Activated gamma-delta T cell treated with anti-CD3 and anti-CD28 coated beads, Interleukin-2, amount 50 U/mL, for 16 hours (primary cell): ENCODE data around the gene LBHD2.

Experiments used
- DNase-seq: peaks from one replicate; pipeline ENCODE4 v3.0.0-alpha.2; 2020; ENCODE audit warnings: low read depth

LBHD2 gene

DNA sequence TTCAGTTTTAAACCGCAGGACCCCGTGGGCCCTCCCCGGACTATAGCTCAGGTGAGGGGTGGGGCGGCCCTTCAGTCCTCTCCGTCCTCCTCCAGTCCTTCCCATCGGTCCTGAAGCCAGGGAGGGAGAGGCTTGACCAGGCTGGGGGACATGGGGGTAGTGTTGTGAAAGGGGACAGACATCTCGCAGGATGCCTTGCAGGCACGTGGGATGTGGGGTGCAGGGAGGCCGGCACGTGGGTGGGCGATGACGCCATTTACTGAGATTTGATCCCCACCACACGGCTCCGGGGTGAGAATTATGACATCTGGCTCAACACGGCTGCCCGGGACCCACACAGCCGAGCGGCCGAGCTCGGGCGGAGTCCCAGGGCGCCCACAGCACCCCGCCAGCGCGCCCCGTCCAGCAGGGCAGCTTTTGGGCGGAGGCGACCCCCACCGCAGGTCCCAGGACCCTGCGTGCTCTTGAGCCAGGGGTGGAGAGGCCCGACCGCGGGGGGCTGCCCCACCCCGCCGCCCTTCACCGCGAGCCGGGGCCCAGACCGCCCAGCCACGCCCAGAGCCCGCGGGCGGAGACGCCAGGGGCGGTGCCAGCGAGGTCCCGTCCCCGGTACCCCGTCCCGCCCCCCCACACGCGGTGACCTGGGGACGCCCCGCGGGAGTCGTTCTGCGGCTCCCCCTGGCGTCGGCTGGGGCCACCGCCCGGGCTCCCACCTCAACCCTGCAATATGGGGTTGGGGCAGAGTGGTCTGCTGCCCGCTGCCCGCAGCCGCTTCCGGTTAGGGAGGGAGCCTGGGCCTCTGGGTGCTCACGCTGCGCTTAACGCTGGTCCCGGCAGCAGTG is 7.3 kb downstream of the LBHD2 start:
- peak; percentile 63 for DNase-seq

DNA sequence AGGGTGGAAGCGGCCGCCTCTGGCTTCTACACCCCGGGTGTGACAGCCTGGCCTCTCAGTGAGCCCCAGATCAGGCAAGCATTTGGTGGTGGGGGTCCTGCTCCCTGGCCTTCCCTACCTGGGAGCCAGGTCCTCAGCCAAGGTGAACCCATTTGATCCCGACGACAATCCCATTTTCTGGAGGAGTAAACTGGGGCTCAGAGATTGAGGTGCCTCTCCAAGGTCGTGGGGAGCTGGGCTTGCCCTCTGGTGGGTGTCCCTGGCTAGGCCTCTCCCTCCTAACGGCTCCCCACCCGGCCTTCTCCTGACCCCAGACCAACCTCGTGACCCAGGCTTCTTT is 7.8 kb downstream of the LBHD2 start:
- DNase-seq, result no peak

DNA sequence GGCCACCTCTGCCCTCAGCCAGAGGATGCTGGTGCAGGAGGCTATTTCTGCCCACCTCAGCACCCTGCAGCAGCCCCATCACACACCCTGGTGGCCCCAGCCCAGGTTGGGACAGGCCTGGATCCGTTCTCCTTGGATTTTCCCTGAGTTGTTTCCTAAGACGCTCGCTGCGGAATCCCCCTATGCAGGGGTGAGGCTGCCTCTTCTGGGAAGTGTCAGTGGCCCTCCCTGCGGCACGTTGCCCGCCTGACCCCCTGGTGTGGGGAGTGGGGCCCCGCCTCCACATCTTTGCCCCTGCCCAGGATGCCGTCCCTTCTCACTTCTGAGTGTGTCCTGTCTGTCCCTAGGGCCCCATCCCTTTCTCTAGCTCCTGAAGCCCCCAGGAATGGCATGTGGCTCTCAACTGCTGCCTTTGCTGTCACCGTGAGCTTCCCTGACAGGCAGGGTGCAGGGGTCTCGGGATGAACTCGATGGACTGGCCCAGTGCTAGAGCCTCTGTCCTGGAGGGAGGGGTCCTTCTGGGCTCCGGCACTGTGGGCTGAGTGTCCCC is 9.9 kb downstream of the LBHD2 start:
- no peak for DNase-seq

DNA sequence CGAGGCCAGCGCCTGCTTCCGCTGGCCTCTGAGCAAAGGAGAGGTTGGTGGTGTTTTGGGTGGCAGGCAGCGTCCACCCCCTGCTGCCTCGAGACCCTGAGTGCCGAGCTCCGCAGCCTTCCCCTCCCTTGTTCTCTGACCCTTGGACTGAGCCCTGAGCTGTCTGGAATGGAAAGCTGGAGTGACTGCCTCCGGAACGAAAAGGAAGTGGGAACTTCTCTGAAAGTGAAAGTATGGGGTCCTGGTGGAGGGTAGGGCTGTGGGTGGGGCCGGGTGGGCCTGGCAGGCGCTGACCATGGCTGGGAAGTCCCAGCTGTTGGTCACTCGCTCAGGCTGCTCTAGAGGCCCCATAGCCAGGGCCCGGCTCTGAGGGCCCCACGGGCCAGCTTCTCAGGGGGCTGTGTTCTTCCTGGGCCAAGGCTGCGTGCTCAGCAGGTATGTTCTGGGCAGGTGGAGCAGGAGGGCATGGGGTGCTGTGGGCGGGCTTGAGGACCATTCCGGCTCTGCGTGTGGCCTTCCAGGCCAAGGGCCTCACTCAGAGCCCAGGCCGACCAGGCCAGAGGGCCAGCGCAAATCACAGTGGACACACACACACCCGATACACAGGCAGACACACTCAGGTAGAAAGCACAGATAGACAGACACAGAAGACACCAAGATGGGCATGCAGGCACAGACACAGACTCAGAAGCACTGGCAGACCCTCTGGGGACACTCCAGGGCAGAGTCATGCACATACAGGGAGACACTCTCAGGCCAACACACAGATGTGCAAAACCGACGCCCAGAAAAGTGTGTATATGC is 10.6 kb downstream of the LBHD2 start, which contains the start of gene EXOC3L4:
TSS of gene EXOC3L4 (plus strand) at position 320 of the 804 bp plus-strand sequence. CDS start 5,495 bp downstream, outside the sequence.
- DNase-seq, result no peak

DNA sequence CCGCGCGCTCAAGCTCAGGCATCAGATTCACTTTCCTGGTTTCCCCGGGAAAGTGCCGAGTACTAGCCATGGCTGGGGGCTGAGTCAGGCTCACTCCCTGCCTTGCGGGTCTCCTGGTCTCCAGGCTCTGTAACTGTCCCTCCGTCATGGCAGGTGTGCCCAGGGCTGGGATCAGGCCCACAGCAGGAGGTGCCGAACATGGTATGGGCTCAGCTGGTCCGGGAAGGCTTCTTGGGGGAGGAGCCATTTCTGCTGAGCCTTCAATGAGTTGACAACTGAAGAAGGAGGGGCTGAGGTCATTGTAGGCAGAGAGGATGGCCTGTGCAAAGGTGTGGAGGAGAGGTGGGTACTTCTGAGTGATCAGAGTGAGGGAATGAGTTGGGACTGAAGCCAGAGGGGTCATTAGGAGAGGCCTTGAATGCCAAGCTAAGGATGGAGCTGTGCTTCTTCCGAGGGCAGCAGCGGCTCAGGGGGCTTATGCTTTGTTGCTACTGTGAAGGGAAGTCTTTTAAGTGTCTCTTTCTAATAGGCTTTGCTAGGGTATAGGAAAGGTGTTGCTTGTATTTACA is 11.3 kb downstream of the LBHD2 start:
- no peak for DNase-seq

DNA sequence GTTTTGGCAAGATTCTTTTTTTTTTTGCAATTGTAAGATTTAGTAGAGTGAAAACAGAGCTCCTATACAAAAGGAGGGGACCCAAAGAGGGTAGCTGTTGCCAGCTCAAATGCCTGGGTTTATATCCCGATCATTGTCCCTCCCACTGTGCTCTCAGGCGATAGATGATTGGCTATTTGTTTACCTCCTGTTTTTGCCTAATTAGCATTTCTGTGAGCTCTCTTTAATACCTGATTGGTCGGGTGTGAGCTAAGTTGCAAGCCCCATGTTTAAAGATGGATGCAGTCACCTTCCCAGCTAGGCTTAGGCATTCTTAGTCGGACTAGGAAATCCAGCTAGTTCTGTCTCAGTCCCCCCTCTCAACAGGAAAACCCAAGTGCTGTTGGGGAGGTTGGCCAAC is 12.4 kb downstream of the LBHD2 start:
- no peak for DNase-seq

DNA sequence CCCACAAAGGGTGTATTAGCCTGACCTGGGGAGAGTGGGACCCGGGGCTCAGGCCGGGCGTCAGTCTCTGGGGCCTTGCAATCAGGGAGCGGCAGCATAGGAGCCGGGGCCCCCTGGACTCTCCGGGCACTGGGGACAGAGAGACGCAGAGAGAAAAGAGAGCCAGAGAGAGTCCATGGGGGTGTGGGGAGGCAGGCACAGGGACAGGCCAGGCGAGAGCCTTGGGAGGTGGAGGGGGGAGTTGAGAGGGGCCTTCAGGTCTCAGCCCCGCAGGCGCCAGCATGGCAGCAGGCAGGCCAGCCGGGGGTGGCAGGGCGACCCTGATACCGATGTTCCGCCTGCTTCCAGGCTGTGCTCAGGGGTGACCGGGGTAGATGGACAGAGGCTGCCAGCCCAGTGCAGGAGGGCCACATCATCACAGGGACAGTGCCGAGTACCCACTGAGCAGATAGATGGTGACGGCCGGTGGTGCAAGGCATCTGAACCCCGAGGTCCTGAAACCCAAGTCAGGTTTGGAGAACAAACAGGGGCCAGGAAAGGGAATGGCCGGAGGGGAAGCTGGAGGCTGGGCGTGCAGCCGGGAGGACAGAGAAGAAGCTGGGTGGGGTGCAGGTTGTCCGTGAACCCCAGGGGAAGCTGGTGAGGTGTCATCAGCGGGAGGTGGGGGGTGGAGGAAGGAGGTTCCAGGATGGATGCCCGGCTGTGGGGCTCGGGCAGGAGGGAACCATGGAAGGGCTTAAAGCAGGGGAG is 13.4 kb downstream of the LBHD2 start:
- no peak for DNase-seq

DNA sequence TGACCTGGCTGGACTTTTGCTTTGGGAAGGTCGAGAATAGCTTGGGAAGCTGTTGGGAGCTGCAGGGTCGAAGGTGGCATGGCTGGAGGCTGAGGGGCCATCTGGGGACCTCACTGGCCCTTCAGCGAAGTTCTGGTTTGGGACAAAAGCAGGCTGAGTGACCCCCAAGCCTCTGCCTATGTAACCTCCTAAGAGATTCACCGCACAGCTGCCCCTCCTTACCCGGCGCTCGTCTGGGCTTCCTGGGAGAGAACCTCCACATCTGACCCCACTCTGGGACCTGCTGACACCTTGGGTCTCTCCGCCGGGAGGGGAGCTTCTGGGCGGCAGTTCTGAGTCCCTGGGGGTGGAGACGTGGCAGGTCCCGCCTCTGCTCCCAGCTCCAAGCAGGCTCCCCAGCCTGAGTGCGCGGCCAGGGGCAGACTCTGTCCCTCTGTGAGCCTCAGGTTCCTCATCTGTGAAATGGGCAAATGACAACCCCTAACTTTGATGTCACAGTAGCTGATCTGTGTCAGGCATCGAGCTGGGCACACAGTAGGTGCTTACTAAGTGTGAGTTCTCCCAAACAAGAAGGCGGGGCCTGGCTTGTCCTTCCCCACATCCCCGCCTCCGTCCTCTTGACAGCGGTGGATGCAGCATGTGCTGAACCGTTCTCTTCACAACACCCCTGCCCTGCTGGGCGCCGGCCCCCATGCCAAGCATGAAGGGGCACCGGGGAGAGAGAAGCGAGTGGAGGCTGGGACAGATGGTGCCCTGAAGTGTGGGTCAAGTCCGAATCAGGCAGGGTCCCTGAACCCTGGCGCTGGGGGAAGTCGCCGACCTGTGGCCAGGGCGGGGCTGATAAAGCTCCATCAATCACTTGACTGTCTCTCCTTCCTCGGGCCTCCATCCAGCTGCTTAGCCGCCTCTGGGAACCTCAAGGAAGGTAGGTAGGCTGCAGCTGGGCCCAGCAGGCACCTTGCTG is 14.3 kb downstream of the LBHD2 start:
- no peak for DNase-seq

DNA sequence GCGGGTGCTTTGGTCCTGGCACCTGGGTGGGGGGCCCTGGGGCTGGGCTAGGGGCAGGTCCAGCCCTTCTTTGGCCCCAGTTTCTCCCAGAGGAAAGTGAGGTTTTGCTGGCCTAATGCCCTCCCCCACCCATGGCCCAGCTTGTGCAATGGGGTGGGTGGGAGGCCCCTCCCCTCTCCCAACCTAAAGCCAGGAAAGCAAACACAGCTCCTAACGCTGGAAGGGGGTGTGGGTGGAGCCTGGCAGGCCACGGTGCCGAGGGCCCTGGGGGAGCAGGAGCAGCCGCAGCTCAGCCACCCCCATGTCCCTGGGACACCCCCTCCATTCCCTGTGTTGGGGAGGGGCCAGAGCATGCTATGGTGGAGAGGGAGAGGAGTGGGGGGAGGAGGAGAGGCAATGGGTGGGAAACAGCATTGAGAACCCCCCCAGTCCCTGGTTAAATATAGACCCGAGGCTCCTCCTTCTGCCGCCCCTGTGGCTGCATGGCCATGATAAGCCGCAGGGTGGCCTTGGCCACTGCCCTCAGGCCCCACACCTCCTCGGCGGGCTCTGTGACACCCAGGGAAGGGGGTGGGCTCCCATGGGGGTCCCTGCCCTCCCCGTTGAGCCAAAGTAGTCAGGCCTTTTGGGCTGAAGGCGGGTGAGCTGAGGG is 15.2 kb downstream of the LBHD2 start:
- no peak for DNase-seq

DNA sequence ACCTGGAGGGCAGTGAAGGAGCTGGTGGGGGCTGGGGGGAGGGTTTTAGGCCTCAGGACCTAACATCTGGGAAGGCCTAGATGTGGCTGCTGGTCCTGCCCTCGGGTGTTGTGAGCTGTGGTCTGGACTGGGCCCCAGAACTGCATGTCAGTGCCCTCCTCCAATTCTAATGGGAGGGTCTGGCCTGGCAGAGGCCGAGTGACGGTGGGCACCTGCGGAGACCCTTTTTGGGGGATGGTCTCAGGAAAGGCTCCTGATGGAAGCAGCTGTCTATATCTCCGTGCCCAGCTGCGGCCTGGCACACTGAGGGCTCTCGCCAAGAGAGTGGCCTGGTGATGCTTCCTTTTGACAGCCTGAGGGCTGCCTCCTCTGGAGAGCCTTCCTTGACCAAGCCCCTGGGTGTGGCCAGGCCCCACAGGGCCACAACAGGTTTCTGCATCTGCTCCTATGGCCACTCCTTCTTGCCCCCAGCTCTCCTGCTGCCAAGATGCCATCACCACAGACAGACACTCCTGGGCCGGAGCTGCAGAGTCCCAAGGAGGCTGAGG is 15.8 kb downstream of the LBHD2 start:
- DNase-seq, result no peak

DNA sequence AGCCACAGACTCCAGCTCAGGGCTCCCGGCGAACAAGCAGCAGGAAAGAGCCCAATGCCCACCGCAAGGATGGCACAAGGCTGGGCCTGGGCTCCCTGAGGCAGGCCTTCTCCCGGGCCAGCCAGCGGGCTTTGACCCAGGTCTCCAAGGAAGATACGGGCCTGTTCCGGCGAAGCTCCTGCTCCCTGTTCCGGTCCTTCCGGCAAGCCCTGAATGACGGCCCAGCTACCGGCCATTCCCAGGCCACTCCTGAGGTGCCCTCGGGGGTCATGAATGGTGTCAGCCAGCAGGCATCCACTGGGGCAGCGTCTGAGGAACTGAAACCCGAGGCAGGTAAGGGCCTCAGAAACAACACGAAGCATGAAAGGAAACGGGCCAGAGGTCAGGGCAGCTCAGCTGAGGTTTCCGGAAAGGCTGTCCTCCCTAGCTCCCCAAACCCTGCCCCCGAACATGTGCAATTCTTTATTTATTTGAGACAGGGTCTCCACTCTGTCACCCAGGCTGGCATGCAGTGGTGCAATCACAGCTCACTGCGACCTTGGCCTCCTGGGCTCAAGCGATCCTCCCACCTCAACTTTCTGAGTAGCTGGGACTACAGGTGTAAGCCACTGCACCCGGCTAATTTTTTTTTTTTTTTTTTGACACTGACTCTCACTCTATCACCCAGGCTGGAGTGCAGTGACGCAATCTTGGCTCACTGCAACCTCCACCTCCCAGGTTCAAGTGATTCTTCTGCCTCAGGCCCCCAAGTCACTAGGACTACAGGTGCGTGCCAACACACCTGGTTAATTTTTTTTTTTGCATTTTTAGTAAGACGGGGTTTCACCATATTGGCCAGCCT is 16.5 kb downstream of the LBHD2 start:
- no peak for DNase-seq

DNA sequence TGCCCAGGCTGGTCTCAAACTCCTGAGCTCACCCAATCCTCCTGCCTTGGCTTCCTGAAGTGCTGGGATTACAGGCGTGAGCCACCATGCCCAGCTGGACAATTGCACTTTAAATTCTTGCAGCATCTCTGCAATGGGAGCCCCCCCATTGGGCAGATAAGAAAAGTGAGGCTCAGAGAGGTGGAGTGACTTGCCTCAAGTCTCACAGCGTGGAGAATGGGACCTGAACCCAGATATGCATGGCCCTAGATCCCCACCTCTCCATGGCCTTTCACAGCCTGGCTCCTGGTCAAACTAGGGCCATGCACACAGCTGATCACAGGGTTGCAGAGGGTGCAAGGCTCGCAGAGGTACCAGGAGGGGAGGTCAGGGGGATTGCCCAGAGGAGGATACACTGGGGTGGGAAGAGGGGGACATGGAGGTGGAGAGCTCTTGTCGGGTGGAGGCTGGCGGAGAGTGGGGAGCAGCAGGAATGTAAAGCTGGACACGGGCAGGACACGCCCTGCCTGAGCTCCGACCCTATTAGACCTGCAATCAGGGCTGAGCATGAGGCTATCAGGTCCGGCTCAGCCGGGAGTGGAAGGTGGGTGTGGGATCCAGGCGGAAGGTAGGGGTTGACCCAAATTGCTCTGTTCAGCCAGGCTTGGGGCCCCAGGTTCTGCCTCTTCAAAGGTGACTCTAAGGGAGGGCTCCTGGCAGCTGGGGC is 17.4 kb downstream of the LBHD2 start:
- no peak for DNase-seq

DNA sequence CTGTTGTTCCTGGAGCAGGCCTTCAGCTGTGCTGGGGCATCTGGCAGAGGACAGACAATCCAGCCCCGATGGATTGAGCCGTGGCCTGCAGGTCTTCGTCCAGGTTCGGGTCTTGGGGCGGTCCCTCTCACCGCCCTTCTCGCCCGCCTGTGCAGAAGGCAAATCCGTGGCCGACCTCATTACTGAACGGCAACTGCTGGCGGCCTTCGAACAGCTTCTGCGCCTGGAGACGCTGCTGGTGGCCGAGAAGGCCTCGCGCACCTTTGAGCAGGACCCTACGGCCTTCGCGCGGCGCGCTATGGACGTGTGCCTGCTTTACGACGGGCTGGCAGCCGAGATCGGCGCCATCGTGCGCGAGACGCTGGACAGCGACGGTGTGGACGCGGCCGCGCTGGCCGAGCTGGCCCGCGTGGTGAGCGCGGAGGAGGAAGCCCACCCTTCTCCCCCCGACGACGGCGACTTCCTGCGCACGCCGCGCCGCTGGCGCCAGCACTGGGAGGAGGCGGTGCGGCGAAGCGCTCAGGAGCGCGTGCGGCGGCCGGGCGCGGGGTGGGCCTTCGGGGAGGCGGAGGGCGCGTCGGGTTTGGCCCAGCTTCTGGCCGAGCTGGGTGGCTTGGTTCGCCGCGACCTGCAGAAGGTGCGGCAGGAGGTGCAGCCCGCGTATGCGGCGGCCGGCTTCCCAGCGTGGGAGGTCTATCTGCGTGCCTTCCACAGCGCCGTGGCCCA is 18.1 kb downstream of the LBHD2 start:
- no peak for DNase-seq

DNA sequence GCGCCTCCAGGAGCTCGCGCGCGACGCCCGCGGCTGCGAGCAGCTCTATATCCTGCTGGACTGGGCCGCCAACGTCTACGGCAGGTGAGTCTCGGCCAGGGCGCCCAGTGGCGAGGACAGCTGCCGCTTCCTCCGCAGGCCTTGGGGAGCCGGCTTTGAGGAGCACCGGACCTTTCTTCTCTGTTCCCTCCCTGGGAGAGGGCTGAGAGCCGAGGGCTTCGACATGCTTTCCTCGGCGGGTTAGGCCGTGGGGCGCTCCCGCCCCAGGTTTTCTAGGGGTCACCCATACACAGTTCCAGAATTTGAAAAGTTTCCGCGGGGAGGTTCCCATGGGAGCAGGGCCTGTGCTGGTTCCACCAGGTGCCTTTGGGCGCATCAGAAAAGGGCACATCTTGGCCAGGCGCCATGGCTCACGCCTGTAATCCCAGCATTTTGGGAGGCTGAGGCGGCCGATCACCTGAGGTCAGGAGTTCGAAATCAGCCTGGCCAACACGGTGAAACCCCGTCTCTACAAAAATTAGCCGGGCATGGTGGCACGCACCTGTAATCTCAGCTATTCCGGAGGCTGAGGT is 18.8 kb downstream of the LBHD2 start:
- DNase-seq, result no peak

DNA sequence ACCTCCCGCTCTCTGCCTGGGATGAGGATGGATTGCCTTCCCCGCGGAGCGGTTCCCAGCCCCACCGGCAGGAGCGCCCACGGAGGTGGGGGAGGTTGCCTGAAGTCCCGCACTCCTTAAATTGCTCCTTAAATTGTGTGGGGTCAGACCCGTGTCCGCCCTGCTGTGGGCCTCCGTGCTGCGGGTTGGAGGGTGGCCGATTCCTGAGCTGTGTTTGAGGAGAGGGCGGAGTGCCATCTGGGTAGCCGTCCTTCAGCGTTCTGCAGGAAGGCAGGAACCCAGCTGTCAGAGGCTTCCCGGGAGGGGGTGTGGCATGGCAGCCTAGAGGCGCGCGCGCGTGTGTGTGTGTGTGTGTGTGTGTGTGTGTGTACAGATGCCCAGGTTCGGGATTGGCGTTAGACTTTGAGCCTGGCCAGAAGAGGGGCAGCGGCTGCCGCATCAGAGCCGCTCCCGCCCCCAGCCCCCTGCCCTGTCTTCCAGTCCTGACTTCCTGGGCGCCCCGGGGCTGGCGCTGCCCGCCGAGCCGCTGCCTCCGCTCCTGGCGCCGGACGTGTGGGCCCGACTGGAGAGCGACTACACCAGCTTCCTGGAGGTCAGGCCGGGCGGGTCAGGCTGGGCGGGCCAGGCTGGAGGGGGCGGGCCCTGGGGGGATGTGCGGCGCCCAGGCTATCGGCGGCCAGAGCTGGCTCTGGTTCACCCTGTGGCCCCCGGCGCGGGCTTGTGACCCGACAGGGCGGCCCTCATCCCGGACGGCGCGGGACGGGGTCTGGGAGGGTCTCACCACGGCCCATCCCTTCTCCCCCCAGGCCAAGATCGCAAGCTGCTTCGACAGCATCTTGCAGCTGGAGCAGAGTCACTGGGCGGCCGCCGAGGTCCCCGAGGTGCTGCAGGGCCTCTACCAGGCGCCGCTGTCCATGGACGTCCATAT is 19.7 kb downstream of the LBHD2 start:
- DNase-seq, result no peak

DNA sequence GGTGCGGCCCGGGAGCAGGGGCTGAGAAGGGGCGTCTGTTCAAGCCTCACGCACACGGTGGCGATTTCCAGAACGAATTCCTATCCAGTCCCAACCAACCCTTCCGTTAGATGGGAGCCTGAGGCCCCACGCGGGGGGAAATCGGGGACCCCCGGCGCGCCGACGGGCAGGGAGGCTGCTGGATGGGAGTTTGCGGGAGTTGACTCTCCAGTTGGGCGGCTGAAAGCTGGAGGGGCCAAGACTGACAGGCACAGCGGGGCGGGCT is 20.3 kb downstream of the LBHD2 start:
- DNase-seq, result no peak
